ENCODE measurements around the gene WEE1. TPM values are rescaled to one million over a fixed set of nuclear protein-coding genes. Genes with fewer than 3 reads are reported as not detected.
A peak's percentile ranks its signal among the peaks of the same experiment; 100 is the strongest.
"Not testable (repeated sequence)": the region's sequence is repeated elsewhere in the genome, so short reads cannot be mapped to it uniquely, and the experiment has no call there.

The WEE1 gene
- total RNA-seq, 1 experiment from 2014 or later, result 107 TPM

- H3K4me1 ChIP-seq (ENCODE audit: low read length), result peaks cover 20% of the 10 kb centered on the region
- no peak overlapping the region for H3K4me2 ChIP-seq (ENCODE audit: low read depth, low read length, poor library complexity, severe bottlenecking)
- H3K9me3 ChIP-seq (ENCODE audit: low read length), result no peaks in the 10 kb centered on the region
- no peak overlapping the region for H3K27ac ChIP-seq (ENCODE audit: low read length)
- H3K79me2 ChIP-seq (ENCODE audit: low read length), result no peaks in the 10 kb centered on the region
- H3K9me2 ChIP-seq (replicated peaks; ENCODE audit: insufficient read depth, low read length), result no peaks in the 10 kb centered on the region
- H3K4me3 ChIP-seq (ENCODE audit: low read length), result no peak overlapping the region
- H3K36me3 ChIP-seq (ENCODE audit: insufficient read depth, low read length), result no peaks in the 10 kb centered on the region; the same call in 1 of the 2 replicates
- H3K27me3 ChIP-seq (ENCODE audit: low read length), result no peaks in the 10 kb centered on the region
- no peak overlapping the region for H2AFZ ChIP-seq (ENCODE audit: low read length)
- no peaks in the 10 kb centered on the region for H4K20me1 ChIP-seq (ENCODE audit: insufficient read depth, low read depth, low read length)
- DNase-seq, result no peak
- H3K9ac ChIP-seq (ENCODE audit: low read length), result no peak overlapping the region
Observed at GRCh38 chr11:9530901-9531625, 42.4 kb upstream of the WEE1 start.

- H3K4me2 ChIP-seq (ENCODE audit: low read depth, low read length, poor library complexity, severe bottlenecking), result no peak overlapping the region
- H4K20me1 ChIP-seq (ENCODE audit: insufficient read depth, low read depth, low read length), result no peaks in the 10 kb centered on the region
- H3K79me2 ChIP-seq (ENCODE audit: low read length), result no peaks in the 10 kb centered on the region
- H3K36me3 ChIP-seq (ENCODE audit: insufficient read depth, low read length), result no peaks in the 10 kb centered on the region; the same call in 1 of the 2 replicates
- no peak overlapping the region for H3K4me3 ChIP-seq (ENCODE audit: low read length)
- H3K9ac ChIP-seq (ENCODE audit: low read length), result no peak overlapping the region
- H3K9me2 ChIP-seq (replicated peaks; ENCODE audit: insufficient read depth, low read length), result no peaks in the 10 kb centered on the region
- H3K27me3 ChIP-seq (ENCODE audit: low read length), result no peaks in the 10 kb centered on the region
- H3K27ac ChIP-seq (ENCODE audit: low read length), result peak overlapping the region; percentile 1; the same call in 1 of the 2 replicates
- H2AFZ ChIP-seq (ENCODE audit: low read length), result 0 out of 2 replicates have a peak overlapping the region, but pooled peaks have one; percentile 8
- DNase-seq, result no peak
- H3K4me1 ChIP-seq (ENCODE audit: low read length), result peaks cover 20% of the 10 kb centered on the region
- no peaks in the 10 kb centered on the region for H3K9me3 ChIP-seq (ENCODE audit: low read length)
Observed at GRCh38 chr11:9533058-9533457, 40.4 kb upstream of the WEE1 start.

- Histone ChIP-seq H3K9me2 (replicated peaks; ENCODE audit: insufficient read depth, low read length) (no peaks in the 10 kb centered on the region), H3K4me2 (ENCODE audit: low read depth, low read length, poor library complexity, severe bottlenecking) (no peak overlapping the region), H2AFZ (ENCODE audit: low read length) (0 out of 2 replicates have a peak overlapping the region, but pooled peaks have one; percentile 8), H3K27ac (ENCODE audit: low read length) (peak overlapping the region; percentile 32), H3K27me3 (ENCODE audit: low read length) (no peaks in the 10 kb centered on the region), H3K79me2 (ENCODE audit: low read length) (no peaks in the 10 kb centered on the region), H3K4me3 (ENCODE audit: low read length) (no peak overlapping the region), H3K4me1 (ENCODE audit: low read length) (peaks cover 20% of the 10 kb centered on the region), H3K9ac (ENCODE audit: low read length) (0 out of 2 replicates have a peak overlapping the region, but pooled peaks have one; percentile 5), H3K9me3 (ENCODE audit: low read length) (no peaks in the 10 kb centered on the region), H3K36me3 (ENCODE audit: insufficient read depth, low read length) (no peaks in the 10 kb centered on the region; the same call in 1 of the 2 replicates), H4K20me1 (ENCODE audit: insufficient read depth, low read depth, low read length) (no peaks in the 10 kb centered on the region)
- no peak for DNase-seq
Observed at GRCh38 chr11:9533736-9534473, 39.6 kb upstream of the WEE1 start.

- Histone ChIP-seq H3K36me3 (ENCODE audit: insufficient read depth, low read length) (no peaks in the 10 kb centered on the region), H3K4me3 (ENCODE audit: low read length) (no peak overlapping the region), H3K4me1 (ENCODE audit: low read length) (peaks cover 20% of the 10 kb centered on the region), H3K27me3 (ENCODE audit: low read length) (no peaks in the 10 kb centered on the region), H3K27ac (ENCODE audit: low read length) (peak overlapping the region; percentile 32), H3K9me3 (ENCODE audit: low read length) (no peaks in the 10 kb centered on the region), H3K9me2 (replicated peaks; ENCODE audit: insufficient read depth, low read length) (no peaks in the 10 kb centered on the region), H4K20me1 (ENCODE audit: insufficient read depth, low read depth, low read length) (no peaks in the 10 kb centered on the region), H3K4me2 (ENCODE audit: low read depth, low read length, poor library complexity, severe bottlenecking) (peak overlapping the region; percentile 2), H3K9ac (ENCODE audit: low read length) (no peak overlapping the region), H3K79me2 (ENCODE audit: low read length) (no peaks in the 10 kb centered on the region), H2AFZ (ENCODE audit: low read length) (no peak overlapping the region)
- DNase-seq, result peak; percentile 90
Observed at GRCh38 chr11:9535189-9535781, 38.2 kb upstream of the WEE1 start.

- Histone ChIP-seq H3K9ac (ENCODE audit: low read length) (no peak overlapping the region), H3K79me2 (ENCODE audit: low read length) (no peaks in the 10 kb centered on the region), H2AFZ (ENCODE audit: low read length) (no peak overlapping the region), H3K27ac (ENCODE audit: low read length) (no peak overlapping the region), H3K4me3 (ENCODE audit: low read length) (no peak overlapping the region), H3K9me3 (ENCODE audit: low read length) (no peaks in the 10 kb centered on the region), H3K9me2 (replicated peaks; ENCODE audit: insufficient read depth, low read length) (no peaks in the 10 kb centered on the region), H3K27me3 (ENCODE audit: low read length) (no peaks in the 10 kb centered on the region), H3K4me1 (ENCODE audit: low read length) (peaks cover 16% of the 10 kb centered on the region), H3K36me3 (ENCODE audit: insufficient read depth, low read length) (no peaks in the 10 kb centered on the region), H3K4me2 (ENCODE audit: low read depth, low read length, poor library complexity, severe bottlenecking) (no peak overlapping the region), H4K20me1 (ENCODE audit: insufficient read depth, low read depth, low read length) (no peaks in the 10 kb centered on the region)
- no peak for DNase-seq
Observed at GRCh38 chr11:9538548-9538947, 34.9 kb upstream of the WEE1 start.

- H3K36me3 ChIP-seq (ENCODE audit: insufficient read depth, low read length); H3K4me1 ChIP-seq (ENCODE audit: low read length); H2AFZ ChIP-seq (ENCODE audit: low read length); H3K27me3 ChIP-seq (ENCODE audit: low read length); H3K9ac ChIP-seq (ENCODE audit: low read length); H4K20me1 ChIP-seq (ENCODE audit: insufficient read depth, low read depth, low read length); DNase-seq; H3K4me3 ChIP-seq (ENCODE audit: low read length); H3K9me2 ChIP-seq (replicated peaks; ENCODE audit: insufficient read depth, low read length); H3K4me2 ChIP-seq (ENCODE audit: low read depth, low read length, poor library complexity, severe bottlenecking); H3K9me3 ChIP-seq (ENCODE audit: low read length); H3K27ac ChIP-seq (ENCODE audit: low read length); H3K79me2 ChIP-seq (ENCODE audit: low read length): not testable (repeated sequence)
Observed at GRCh38 chr11:9549216-9549615, 24.3 kb upstream of the WEE1 start.

- Histone ChIP-seq H3K9me3 (ENCODE audit: low read length) (no peaks in the 10 kb centered on the region), H3K9me2 (replicated peaks; ENCODE audit: insufficient read depth, low read length) (no peaks in the 10 kb centered on the region), H4K20me1 (ENCODE audit: insufficient read depth, low read depth, low read length) (no peaks in the 10 kb centered on the region), H3K4me1 (ENCODE audit: low read length) (no peaks in the 10 kb centered on the region), H3K79me2 (ENCODE audit: low read length) (no peaks in the 10 kb centered on the region), H3K4me3 (ENCODE audit: low read length) (no peak overlapping the region), H3K36me3 (ENCODE audit: insufficient read depth, low read length) (no peaks in the 10 kb centered on the region), H2AFZ (ENCODE audit: low read length) (no peak overlapping the region), H3K27ac (ENCODE audit: low read length) (peak overlapping the region; percentile 40; the same call in 1 of the 2 replicates), H3K9ac (ENCODE audit: low read length) (no peak overlapping the region), H3K27me3 (ENCODE audit: low read length) (no peaks in the 10 kb centered on the region), H3K4me2 (ENCODE audit: low read depth, low read length, poor library complexity, severe bottlenecking) (no peak overlapping the region)
- DNase-seq, result no peak
Observed at GRCh38 chr11:9550191-9550628, 23.3 kb upstream of the WEE1 start.
